A549 (cell line): ENCODE measurements around the gene CRACDL.

Source experiments
- BHLHE40 ChIP-seq: IDR thresholded peaks from 2 replicates; pipeline ENCODE4 v1.6.1; 2012; ENCODE audit warnings: low read depth, low read length, inconsistent platforms
- CTCF ChIP-seq: fragments of >200 bp; sonication (Bioruptor Twin); formaldehyde crosslinking; IDR thresholded peaks from 3 replicates; pipeline ENCODE4 v1.5.1; 2016
- JUN ChIP-seq, 2 experiments: fragments of >200 bp; sonication (Bioruptor Twin); formaldehyde crosslinking; IDR thresholded peaks; 2 replicates in 1 of 2; 3 replicates in 1 of 2; pipeline ENCODE4 v1.6.1; 2016 to 2017
- MAFK ChIP-seq: fragments of 450-650 bp; IDR thresholded peaks from 2 replicates; pipeline ENCODE4 v1.6.1; 2014; ENCODE audit not compliant: partially characterized antibody
- MYC ChIP-seq: IDR thresholded peaks from 2 replicates; pipeline ENCODE4 v1.6.1; 2012; ENCODE audit warnings: mild to moderate bottlenecking, inconsistent platforms, low read length, improper control_type of control experiment, borderline replicate concordance
- POLR2A ChIP-seq: IDR thresholded peaks from 2 replicates; pipeline ENCODE4 v1.6.1; 2012; ENCODE audit warnings: mild to moderate bottlenecking, low read length
- POLR2AphosphoS2 ChIP-seq: conservative IDR thresholded peaks from 2 replicates; pipeline ENCODE4 v1.6.1; 2012; ENCODE audit warnings: low read length, improper control_type of control experiment, inconsistent platforms
- RCOR1 ChIP-seq: fragments of 150-350 bp; IDR thresholded peaks from 2 replicates; pipeline ENCODE4 v1.6.1; 2014; ENCODE audit warnings: antibody characterized with exemption, low read length, low read depth
- SMC3 ChIP-seq: fragments of >200 bp; sonication (Bioruptor Twin); formaldehyde crosslinking; IDR thresholded peaks from 3 replicates; pipeline ENCODE4 v1.6.1; 2018; ENCODE audit warnings: inconsistent platforms
- USF2 ChIP-seq: fragments of 450-650 bp; IDR thresholded peaks from 2 replicates; pipeline ENCODE4 v1.6.1; 2014; ENCODE audit warnings: antibody characterized with exemption
- ZC3H11A ChIP-seq: fragments of 450-650 bp; IDR thresholded peaks from 2 replicates; pipeline ENCODE4 v1.6.1; 2014; ENCODE audit warnings: antibody characterized with exemption, mild to moderate bottlenecking
- TF ChIP-seq, protein P1 (sequence below): fragments of >200 bp; sonication (Bioruptor Twin); formaldehyde crosslinking; IDR thresholded peaks from 3 replicates; pipeline ENCODE4 v1.6.1; 2016

DNA sequence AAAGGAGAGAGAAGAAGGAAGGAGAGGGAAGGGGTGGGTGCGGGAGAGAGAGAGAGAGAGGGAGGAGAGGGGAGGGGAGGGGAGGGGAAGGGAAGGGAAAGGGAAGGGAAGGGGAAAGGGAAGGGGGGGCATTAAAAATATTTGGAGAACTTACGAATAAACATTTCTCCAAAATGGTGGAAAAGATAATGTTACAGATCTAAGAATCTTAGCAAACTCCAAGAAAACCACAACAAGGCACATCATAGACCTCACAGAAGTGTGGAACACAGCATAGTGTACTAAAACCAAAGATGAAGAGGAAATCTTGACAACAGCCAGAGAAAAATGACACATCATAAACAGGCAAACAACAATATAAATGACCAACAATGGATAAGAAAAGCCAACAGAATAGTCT lies 83.1 kb downstream of the CRACDL start:
- TF ChIP-seq CTCF (no peak), SMC3 (no peak), JUN (IDR thresholded peaks at IDR 0.05) (no peak), USF2 (no peak), RCOR1 (no peak), BHLHE40 (no peak), POLR2A (no peak), POLR2AphosphoS2 (no peak), MYC (no peak), ZC3H11A (no peak), MAFK (no peak)
- TF ChIP-seq, protein P1, sequence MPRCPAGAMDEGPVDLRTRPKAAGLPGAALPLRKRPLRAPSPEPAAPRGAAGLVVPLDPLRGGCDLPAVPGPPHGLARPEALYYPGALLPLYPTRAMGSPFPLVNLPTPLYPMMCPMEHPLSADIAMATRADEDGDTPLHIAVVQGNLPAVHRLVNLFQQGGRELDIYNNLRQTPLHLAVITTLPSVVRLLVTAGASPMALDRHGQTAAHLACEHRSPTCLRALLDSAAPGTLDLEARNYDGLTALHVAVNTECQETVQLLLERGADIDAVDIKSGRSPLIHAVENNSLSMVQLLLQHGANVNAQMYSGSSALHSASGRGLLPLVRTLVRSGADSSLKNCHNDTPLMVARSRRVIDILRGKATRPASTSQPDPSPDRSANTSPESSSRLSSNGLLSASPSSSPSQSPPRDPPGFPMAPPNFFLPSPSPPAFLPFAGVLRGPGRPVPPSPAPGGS: no peak
